HG02571 (cell line): ENCODE measurements around the gene FOXN1.
"Not testable (repeated sequence)": the region's sequence is repeated elsewhere in the genome, so short reads cannot be mapped to it uniquely, and the experiment has no call there.

Source experiments
- ATAC-seq: cut with Tn5 transposase; IDR thresholded peaks from one replicate; pipeline ENCODE4 v1.9.1; 2021; ENCODE audit warnings: mild to moderate bottlenecking, moderate library complexity; ENCODE audit not compliant: unreplicated experiment

The FOXN1 gene

DNA sequence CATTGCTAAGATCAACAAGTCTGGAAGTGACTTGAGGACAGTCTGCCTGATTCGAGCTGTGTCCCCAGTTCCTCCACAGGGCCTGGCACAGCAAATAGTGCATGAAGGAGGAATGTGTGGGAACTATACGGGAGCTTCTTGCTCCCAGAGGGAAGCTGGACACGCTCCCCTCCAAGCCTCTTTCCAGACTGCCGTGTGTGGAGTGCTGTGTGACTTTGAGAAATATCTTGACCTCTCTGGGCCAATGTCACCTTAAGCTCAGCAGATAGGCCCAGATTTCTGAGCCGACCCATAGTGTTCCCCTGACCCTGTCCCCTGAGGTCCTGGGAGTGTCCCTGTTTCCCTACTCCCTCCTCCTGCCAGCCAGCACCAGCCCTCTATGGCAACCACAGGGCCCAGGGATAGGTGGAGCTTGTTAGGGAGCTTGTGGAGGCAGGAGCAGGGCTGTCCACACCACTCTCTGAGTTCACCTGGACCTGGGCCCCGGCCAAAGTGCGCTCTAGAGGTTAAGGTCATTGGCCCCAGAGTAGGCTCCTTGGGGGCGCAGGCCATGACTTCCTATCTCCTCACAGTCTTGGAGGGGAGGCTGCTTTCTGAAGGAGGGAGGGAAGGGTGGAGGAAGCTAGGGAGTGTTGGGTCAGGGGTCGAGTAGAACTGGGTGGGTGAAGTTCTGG is 6.3 kb upstream of the FOXN1 start:
- no peak for ATAC-seq

DNA sequence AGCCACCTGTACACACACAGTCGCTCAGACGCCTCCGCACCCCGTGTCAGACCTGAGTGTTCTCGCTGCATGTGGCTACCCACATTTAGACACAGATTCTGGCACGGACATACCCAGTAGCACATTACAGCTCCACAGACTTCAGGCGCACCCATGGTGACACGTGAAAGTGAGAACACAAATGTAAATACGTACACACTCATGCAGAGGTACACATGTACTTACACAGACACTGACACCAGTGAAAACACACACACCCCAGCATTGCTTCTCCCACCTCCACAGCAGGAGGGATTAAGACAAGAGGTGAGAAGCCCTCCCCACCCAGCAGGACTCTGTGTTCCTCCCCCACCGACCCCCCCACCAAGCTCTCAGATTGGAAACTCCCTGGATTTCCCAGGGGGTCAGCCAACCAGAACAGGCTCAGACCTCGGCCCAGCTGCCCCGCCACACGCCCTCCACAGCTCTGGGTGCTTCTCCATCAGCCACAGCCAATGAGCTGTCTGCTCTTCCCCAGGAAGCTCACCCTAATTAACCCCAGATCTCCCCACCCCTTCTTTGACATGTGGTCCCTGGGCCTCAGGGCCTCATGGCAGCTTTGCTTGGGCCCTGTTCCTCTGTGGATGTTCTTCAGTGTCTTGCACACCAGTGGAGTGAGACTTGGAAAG is 5.3 kb upstream of the FOXN1 start:
- ATAC-seq = no peak

DNA sequence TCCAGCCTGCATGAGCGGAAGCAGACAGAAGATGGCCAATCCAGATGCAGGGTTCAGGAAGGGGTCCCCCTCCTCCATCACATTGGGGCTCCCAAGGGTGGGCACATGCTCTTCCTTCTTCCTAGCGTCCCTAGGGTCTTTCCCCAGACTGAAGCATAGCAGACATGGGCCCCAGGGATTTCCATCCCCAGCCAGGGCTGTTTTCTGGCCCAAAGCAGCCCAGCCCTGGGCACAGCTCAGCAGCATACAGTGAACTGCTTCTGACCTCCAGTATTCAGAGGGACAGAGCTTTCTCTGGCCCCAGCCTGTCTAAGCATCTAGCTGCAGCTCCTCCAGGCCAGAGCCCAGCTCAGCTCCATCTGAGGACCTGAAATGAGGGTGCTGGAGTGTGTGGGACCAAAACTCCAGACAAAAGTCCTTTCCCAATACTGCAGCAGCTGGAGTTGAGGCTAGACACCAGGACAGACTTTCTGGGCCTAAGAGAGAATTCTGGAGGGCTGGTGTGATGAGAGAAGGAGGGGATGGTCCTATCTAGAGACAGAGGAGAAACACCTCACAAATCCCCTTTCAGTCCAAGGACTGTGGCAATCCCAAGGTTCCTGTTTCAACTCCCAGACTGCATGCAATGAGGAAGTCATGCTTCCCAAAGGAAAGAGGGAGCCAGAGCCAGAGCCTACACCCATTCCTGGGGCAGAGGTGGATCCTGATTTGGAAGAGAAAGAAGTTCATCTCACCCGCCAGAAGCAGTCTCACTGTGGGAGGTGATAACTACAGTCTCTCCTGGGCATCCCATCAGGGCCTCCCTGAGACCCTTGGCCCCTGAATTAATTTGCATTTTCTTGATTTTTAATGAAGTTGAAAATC is 4.5 kb upstream of the FOXN1 start:
- no peak for ATAC-seq

DNA sequence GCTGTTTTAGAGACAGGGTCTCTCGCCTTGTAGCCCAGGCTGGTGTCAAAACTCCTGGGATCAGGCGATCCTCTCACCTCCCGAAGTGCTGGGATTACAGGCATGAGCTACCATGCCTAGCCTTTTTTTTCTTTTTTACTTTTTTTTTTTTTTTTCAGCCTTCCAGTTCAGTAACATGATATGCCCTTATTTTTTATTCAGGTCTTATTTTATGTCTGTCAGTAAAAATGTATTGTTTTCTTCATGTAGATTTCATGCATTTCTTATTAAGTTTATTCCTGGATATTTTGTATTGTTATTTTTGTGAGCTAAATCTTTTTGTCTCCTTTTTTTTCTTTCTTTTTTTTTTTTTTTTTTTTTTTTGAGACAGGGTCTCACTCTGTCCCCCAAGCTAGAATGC is 2.7 kb upstream of the FOXN1 start:
- no peak for ATAC-seq

DNA sequence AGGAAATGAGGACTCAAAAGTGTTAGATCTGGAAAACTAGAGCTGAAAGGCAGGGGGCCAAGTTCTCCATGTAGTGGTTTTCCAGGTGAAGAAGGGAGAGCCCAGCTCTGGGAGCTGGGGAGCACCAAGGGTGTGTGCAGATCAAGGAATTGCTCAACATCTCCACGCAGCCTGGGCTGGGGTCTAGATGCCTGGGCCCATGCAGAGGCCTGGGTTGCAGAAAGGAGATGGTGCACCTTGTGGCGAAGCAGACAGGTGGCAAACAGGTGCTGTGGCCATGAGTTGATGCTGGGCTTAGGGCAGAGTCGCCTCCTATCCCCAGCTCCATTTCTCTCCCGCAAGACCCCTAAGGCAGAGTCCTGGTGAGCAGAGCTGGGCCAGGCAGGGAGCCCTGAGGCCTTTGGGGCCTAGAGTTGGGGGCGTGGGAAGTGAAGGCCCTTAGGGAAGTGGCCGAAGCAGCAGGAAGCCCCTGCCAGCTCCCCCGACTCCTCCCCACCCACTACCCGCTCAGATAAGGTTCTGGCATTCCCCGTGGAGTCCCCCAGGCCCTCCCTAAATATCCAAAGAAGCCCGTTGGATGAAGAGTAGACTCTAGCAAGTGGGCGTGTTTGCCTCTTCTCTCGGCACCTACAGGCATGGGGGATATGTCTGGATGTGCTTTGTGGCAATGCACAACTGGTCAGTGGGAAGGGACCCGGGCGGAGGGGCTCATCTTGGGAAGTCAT is 777 bp downstream of the FOXN1 start:
- ATAC-seq = no peak

DNA sequence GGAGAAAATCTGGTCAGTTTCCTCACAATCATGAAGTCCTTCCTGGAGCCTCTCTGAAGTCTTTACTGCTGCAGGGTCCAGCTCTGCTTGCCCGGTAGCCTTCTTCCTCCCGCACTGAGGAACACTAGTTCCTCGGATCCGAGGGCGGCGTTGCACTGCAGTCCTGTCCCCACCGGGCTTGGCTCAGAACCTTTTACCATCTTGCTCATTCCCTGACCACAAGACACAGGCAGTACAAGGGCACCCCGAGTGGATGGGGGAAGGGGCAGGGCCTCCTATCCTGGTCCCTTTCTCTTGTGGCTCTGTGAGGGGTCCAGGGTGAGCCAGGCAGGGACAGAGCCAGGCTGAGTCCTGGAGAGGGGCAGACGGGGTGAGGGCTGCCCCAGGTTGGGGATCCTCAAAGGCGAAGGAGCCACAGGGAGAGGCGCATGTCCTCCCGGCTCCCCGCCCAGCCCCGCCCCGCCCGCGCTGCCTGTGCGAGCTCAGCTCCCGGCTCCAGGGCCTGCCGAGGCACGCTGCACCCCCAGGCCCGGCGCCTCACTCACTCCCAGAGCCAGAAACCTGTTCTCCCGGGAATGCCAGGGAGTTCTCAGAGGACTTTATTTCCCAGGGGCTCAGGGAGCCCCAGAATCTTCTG is 1.5 kb downstream of the FOXN1 start:
- ATAC-seq = no peak

DNA sequence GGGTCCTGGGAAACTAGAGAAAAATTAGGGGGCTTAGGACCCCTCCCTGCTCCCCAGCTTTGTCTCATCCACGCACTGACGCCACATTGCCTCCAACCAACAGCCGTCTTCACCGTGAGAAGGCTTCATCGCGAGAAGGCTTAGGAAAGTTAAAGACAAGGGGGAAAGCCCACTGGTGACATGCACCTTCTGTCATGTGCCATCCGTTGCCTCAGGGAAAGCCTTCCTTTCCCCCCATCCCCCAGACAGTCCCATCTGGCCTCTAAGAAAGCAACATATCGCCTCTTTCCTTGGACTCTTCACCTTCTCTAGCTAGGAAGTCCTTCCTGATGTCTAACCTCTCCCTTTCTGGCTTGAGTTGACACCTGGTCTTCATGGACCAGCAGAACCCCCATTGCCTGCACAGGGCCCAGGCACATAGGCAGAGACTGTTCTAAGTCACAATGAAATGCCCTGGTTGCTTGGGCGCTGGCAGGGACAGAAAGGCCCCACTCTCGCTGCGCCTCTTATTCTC is 2.1 kb downstream of the FOXN1 start:
- no peak for ATAC-seq

DNA sequence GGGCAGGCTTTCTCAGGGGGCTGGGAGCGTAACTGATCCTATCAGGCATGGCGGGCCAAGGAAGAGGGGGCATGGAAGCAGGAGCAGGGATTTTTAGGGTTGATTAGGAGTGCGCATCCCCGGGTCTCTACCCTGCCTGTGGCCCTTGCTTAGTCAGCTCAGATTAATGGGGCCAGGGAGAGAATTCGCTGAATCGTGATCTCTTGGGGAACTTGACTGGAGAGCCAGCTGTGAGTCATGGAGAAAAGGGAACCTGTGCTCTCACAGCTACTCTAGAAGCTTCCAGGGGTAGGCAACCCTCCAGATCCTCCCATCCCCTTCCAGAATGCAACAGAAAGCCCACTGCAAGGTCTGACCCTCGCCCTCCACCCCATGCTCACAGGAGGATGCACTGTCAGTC is 3.6 kb downstream of the FOXN1 start:
- ATAC-seq = no peak

DNA sequence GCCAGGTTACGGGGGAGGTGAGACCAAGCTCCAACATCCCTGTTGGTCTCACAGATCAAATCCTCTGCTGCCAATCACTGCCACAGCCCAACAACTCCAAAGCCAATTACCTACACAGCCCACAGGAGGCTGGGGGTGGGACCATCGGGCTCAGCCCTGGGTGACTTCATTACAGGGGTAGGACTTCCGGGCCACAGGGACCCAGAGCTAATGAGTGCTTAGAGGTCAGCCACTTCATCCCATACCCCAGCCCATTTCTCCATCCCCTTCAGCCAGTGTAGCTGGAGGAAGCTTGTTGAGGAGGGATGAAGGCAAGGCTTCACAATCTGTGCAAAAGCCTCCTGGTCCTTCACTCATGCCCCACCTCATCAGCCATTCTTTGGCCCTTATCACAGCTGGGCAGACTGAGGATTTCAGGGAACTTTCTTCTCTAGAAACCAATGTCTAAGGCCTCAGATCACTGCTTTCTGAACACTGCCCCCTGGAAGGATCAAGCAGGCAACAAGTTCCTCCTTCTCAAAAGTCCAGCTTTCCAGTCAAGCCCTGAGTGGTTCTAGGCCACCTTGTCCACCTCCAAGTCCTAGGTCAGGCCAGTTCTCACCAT is 5.8 kb downstream of the FOXN1 start:
- no peak for ATAC-seq

DNA sequence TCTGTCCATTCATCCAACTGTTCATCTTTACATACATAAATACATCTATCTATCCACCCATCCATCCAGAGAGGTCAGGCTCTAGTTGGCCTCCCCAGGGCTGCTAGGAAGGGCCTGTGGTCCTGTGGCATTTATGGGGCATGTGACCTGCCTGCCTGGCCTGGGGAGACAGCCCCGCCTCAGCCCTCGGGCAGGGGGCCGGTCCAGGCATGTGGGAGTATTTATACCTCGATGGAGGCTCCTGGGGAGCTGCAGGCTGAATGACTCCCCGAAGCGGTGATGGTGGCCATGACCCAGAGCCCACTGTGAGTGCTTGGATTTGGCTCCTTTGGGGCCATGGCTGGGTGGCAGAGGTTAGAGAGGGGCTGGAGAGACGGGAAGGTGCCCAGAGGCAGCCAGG is 7.3 kb downstream of the FOXN1 start:
- no peak for ATAC-seq

DNA sequence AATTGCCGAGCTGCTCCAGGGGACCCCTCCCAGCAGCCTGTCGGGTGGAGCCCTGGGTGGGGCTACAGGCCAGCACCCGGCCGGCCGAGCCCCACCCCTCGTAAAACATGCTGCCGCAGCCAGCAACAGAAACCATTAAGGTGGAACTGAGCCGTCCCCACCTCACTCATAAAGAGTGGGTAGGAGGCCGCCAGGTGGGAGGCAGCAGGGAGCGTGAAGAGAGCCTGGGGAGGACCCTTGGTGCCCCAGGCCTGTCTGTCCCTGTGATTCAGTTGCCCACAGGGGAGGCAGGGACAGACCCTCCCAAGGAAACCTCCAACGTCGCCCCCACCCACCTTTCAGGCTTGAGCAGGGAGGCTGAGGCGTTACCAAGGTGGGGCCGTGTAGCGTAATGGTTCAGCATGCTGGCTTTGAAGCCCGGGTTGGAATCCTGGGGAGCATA is 8.4 kb downstream of the FOXN1 start:
- no peak for ATAC-seq

DNA sequence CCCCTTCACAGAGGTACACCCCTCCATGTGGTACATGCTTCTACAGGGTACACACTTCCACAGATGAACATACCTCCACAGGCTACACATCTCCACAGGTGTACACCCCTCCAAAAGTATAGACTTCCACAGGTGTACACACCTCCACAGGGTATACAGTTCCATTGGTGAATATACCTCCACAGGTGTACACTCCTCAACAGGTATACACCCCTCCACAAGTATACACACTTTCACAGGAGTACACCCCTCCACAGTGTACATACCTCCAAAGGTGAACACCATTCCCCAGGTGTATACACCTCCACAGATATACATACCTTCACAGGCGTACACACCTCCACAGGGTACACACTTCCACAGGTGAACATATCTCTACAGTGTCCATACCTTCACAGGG is 9.4 kb downstream of the FOXN1 start:
- ATAC-seq = no peak

DNA sequence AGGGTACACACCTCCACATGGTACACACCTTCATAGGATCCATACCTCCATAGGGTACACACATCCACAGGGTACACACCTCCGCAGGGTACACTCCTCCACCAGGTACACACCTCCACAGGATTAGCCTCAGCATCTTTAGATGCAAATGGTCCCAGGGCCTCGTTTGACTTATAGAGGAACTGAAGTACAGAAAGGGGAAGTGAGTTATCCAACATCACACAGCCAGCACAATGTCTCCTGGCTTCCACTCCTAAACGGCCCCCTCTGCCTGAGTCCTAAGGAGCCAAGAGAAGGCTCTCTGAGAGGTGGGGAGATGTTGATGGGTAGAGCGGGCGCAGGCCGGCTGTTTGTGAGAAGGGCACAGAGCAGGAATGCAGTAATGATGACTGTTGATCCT is 12.0 kb downstream of the FOXN1 start:
- no peak for ATAC-seq

DNA sequence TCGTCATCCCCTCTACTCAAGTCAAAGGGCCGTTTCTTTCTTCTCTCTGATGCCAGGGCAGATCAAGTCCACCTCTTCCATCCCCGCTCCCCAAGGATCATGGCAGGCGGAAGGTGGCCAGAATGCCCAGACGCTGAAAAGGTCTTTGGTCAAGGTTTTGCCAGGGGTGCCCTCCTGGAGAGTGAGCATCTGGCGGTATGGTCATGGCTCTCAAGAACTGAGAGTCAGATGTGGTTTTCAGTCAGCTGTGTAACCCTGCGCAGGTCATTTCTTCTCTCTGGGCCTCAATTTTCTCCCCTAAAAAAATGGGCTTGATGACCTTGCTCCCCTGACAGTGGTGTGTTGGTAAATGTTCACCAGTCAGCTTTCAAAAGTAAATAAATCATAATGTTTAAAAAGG is 12.4 kb downstream of the FOXN1 start:
- no peak for ATAC-seq

DNA sequence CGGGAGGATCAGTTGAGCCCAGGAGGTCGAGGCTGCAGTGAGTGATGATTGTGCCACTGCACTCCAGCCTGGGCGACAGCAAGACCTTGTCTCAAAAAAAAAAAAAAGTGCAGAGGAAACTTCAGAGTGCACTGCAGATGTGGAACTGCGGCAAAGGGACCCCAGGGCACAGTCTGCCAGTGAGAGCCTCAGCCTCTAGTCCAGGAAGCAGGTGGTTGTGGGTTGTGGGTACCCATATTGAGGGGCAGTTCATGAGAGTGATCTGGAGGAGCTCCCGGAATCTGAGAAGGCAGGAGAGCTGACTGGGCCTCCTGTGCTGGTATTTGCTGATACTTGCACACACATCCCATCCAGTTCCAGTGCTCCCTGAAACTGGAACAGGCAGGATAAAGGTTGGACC is 13.1 kb downstream of the FOXN1 start:
- ATAC-seq = no peak

DNA sequence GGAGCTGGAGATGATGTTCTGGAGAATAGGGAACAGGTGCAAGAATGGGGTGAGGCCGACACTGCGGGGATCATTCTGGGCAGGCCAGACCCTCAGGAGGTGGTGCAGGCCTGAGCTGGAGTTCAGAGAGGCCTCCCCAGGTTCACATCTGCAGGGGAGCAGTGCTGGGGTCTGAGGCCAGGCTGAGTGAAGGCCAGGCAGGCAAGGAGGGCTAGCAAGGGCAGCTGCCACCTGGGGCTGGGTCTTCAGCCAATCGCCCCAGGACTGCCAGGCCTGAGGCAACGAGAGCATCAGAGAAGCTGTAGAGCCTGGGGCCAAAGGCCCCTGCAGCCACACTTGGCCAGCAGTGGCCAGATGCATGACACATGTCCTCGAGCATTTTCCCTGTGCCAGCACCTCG is 14.5 kb downstream of the FOXN1 start:
- ATAC-seq = no peak

DNA sequence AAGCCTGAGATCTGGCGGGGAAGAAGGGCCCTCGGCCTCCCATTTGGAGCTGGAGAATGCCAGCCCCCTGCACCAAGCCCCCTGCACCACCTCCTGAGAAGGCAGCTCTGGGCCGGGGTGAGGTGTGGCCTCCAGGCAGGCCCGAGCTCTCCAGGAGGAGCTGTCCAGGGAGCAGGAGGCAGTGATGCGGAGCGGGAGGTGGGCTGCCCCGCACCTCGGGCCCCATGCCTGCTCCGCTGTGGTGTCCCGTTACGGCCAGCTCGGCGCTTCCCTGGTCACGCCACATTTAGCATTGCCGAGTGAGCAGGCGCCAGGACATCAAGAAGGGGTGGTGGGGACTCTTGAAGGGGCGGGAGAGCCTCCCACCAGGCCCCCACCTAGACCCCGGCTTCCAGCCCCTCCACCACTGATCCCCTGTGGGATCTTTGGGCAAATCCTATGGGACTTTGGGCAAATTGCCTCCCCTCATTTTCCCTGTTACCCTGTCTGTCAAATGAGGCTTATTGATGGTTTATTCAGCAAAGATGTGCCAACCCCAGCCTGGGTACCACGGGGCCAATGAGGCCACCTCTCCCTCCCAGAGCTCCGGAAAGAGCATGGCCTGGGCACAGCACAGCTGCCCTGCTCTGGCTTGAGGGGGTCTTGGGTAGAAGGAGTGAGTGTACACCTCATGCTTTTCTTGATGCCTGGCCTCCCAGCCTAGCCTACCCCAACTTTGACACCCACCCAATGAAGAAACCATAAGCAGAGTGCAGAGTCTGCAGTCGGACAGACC is 15.3 kb downstream of the FOXN1 start:
- ATAC-seq = no peak

DNA sequence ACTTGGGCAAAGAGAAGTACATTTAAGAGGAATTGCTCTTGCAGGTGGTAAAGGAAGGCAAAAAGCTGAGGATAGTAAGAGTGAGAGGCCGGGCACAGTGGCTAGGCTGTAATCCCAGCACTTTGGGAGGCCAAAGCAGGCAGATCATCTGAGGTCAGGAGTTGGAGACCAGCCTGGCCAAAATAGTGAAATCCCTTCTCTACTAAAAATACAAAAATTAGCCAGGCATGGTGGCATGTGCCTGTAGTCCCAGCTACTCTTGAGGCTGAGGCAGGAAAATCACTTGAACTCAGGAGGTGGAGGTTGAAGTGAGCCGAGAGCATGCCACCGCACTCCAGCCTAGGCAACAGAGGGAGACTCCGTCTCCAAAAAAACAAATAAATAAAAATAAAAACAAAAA is 16.1 kb downstream of the FOXN1 start:
- not testable (repeated sequence) for ATAC-seq

DNA sequence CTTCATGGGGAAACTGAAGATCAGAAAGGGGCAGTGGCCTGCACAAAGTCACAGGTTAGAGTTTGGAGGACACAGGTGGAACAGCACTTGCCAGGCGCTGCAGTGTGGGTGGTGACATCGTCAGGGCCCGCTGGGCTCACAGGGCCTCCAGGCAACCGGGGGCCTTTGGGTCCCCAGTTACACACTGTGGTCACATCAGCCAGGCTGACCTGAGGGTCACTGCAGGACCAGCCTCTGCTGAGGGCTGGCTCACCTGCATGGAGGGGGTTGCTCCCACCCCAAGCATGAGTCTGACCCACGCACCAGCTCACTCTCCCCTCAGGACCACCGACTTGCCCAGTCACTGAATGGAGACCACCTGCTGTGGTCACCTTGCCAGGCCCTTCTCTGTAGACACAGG is 17.0 kb downstream of the FOXN1 start:
- no peak for ATAC-seq
